H1 (cell line): ENCODE data around the gene INPP4A.

Experiments
- KDM1A ChIP-seq: fragments of 200-600, 300-600 bp; sonication (generic); IDR thresholded peaks from 2 replicates; pipeline ENCODE4 v1.7.1; 2016; ENCODE audit warnings: mild to moderate bottlenecking, low read length, borderline replicate concordance
- POLR2A ChIP-seq, 2 experiments: IDR thresholded peaks; 1 replicate in 1 of 2; 2 replicates in 1 of 2; pipeline ENCODE4 v1.6.1; 2011; ENCODE audit warnings: low read depth in 2 of 2, low read length in 2 of 2, mild to moderate bottlenecking in 2 of 2; ENCODE audit errors: control extremely low read depth in 1 of 2
- SP2 ChIP-seq: IDR thresholded peaks from 2 replicates; pipeline ENCODE4 v1.6.1; 2012; ENCODE audit warnings: mild to moderate bottlenecking, low read length, inconsistent platforms
- TCF12 ChIP-seq: IDR thresholded peaks from 2 replicates; pipeline ENCODE4 v1.6.1; 2011; ENCODE audit warnings: low read depth, mild to moderate bottlenecking, low read length
- ZNF274 ChIP-seq: IDR thresholded peaks from 2 replicates; pipeline ENCODE4 v1.7.0; 2012; ENCODE audit warnings: low read length, borderline replicate concordance; ENCODE audit errors: extremely low read depth
- TF ChIP-seq, protein P1 (sequence below), 3 experiments: IDR thresholded peaks; 1 replicate in 2 of 3; 2 replicates in 1 of 3; pipeline versions ENCODE4 v1.5.1 to v1.6.1; 2011; ENCODE audit warnings: low read length in 3 of 3, mild to moderate bottlenecking in 3 of 3, inconsistent platforms in 2 of 3, low read depth in 1 of 3, moderate library complexity in 1 of 3; ENCODE audit not compliant: insufficient read depth in 1 of 3; ENCODE audit errors: control extremely low read depth in 1 of 3

DNA sequence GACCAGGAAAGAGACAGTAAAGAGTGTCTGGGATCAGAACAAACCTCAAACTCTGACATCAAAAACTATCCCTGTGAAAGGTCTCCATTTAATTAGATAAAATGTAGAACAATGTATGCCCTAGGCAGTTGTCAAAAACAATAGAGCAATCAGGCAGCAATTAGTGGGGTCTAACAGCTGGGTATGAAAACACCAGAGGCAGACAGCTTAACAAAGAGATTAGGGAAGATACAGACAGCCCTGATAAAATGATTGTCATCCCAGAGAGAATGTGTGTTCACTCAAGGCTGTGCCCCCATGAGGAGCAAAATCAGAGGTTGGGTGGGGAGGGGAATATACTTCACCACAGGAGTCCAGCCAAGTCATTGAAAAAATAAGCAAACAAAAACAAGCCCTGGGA lies 50.0 kb downstream of the INPP4A start:
- TF ChIP-seq, protein P1, sequence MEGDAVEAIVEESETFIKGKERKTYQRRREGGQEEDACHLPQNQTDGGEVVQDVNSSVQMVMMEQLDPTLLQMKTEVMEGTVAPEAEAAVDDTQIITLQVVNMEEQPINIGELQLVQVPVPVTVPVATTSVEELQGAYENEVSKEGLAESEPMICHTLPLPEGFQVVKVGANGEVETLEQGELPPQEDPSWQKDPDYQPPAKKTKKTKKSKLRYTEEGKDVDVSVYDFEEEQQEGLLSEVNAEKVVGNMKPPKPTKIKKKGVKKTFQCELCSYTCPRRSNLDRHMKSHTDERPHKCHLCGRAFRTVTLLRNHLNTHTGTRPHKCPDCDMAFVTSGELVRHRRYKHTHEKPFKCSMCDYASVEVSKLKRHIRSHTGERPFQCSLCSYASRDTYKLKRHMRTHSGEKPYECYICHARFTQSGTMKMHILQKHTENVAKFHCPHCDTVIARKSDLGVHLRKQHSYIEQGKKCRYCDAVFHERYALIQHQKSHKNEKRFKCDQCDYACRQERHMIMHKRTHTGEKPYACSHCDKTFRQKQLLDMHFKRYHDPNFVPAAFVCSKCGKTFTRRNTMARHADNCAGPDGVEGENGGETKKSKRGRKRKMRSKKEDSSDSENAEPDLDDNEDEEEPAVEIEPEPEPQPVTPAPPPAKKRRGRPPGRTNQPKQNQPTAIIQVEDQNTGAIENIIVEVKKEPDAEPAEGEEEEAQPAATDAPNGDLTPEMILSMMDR (IDR thresholded peaks at IDR 0.05; ENCODE audit: control extremely low read depth in 1 of 3, insufficient read depth in 1 of 3, low read depth in 1 of 3, low read length in 3 of 3): no peak
- TF ChIP-seq ZNF274: no peak
- TF ChIP-seq POLR2A (IDR thresholded peaks at IDR 0.05; ENCODE audit: control extremely low read depth in 1 of 2, low read depth in 2 of 2, low read length in 2 of 2): no peak
- no peak for TF ChIP-seq TCF12
- no peak for TF ChIP-seq SP2
- TF ChIP-seq KDM1A: no peak
